WTC11 (cell line): ENCODE measurements around the gene HNRNPM. TPM values are rescaled to one million over a fixed set of nuclear protein-coding genes. Genes with fewer than 3 reads are reported as not detected.

Experiments used
- ATAC-seq: fragments of 200-7000 bp; cut with Tn5 transposase; 2 replicates; pipeline ENCODE4 v1.10.0; 2021; ENCODE audit warnings: mild to moderate bottlenecking, moderate library complexity
- CTCF ChIA-PET: fragments of 300-600 bp; sonication (Branson Sonifier 250); formaldehyde crosslinking; loops from one replicate; lab custom pipeline; 2021; ENCODE audit warnings: antibody characterized with exemption; lab: Charles Lee
- POLR2A ChIA-PET: fragments of 350-600 bp; sonication (Branson Sonifier 250); formaldehyde crosslinking; loops from one replicate; lab custom pipeline; 2021; ENCODE audit warnings: antibody characterized with exemption; lab: Charles Lee
- DNase-seq: peaks from one replicate; pipeline ENCODE4 v3.0.0; 2021; ENCODE audit warnings: low spot score
- H3K27ac Mint-ChIP-seq: 2 replicates; pipeline ENCODE4 v1.8.0; 2021; ENCODE audit warnings: mixed read lengths
- H3K27me3 Mint-ChIP-seq: 2 replicates; pipeline ENCODE4 v1.8.0; 2021; ENCODE audit warnings: low read depth, mild to moderate bottlenecking, moderate library complexity, mixed read lengths
- H3K36me3 Mint-ChIP-seq: 2 replicates; pipeline ENCODE4 v1.8.0; 2021; ENCODE audit warnings: mixed read lengths
- H3K4me1 Mint-ChIP-seq: 2 replicates; pipeline ENCODE4 v1.8.0; 2022; ENCODE audit warnings: mixed read lengths
- H3K4me3 Mint-ChIP-seq: 2 replicates; pipeline ENCODE4 v1.8.0; 2021; ENCODE audit warnings: mild to moderate bottlenecking, moderate library complexity, mixed read lengths
- H3K9me3 Mint-ChIP-seq: 2 replicates; pipeline ENCODE4 v1.8.0; 2021; ENCODE audit warnings: mixed read lengths
- FOXJ3 ChIP-seq: sonication (generic); formaldehyde crosslinking; IDR thresholded peaks from 2 replicates; pipeline ENCODE4 v1.9.0; 2021; ENCODE audit warnings: missing genetic modification reagents, mild to moderate bottlenecking, borderline replicate concordance
- JUN ChIP-seq: sonication (generic); formaldehyde crosslinking; IDR thresholded peaks from 2 replicates; pipeline ENCODE4 v1.8.0; 2023; ENCODE audit warnings: mild to moderate bottlenecking, missing genetic modification reagents
- MAX ChIP-seq: sonication (generic); formaldehyde crosslinking; IDR thresholded peaks from 2 replicates; pipeline ENCODE4 v1.8.0; 2022; ENCODE audit warnings: mild to moderate bottlenecking, missing genetic modification reagents
- MYBL2 ChIP-seq: sonication (generic); formaldehyde crosslinking; IDR thresholded peaks from 2 replicates; pipeline ENCODE4 v1.8.1; 2023; ENCODE audit warnings: mild to moderate bottlenecking, moderate library complexity, missing genetic modification reagents
- NR3C1 ChIP-seq: sonication (generic); formaldehyde crosslinking; conservative IDR thresholded peaks from 2 replicates; pipeline ENCODE4 v1.8.1; 2023; ENCODE audit warnings: low read depth, mild to moderate bottlenecking, missing genetic modification reagents
- PRDM15 ChIP-seq: sonication (generic); formaldehyde crosslinking; IDR thresholded peaks from 2 replicates; pipeline ENCODE4 v1.8.0; 2022; ENCODE audit warnings: missing genetic modification reagents
- PRRX2 ChIP-seq: fragments of 250-450 bp; sonication (Bioruptor Pico); IDR thresholded peaks from 2 replicates; pipeline ENCODE4 v1.8.0; 2021; ENCODE audit warnings: mild to moderate bottlenecking
- TEAD4 ChIP-seq: sonication (generic); formaldehyde crosslinking; IDR thresholded peaks from 2 replicates; pipeline ENCODE4 v1.8.0; 2022; ENCODE audit warnings: mild to moderate bottlenecking, missing genetic modification reagents
- ZNF423 ChIP-seq: fragments of 250-450 bp; sonication (Bioruptor Pico); IDR thresholded peaks from 2 replicates; pipeline ENCODE4 v2.1.2; 2022; ENCODE audit warnings: mild to moderate bottlenecking, moderate library complexity
- ZNF512 ChIP-seq: sonication (generic); formaldehyde crosslinking; IDR thresholded peaks from 2 replicates; pipeline ENCODE4 v1.8.1; 2022; ENCODE audit warnings: missing genetic modification reagents, borderline replicate concordance
- total RNA-seq: library from RNA; stranded (reverse); gene quantifications from 3 replicates; pipeline ENCODE4 v1.2.3, GENCODE V29; 2021
- TF ChIP-seq, protein P1 (sequence below): sonication (generic); formaldehyde crosslinking; IDR thresholded peaks from 2 replicates; pipeline ENCODE4 v1.8.1; 2022; ENCODE audit warnings: low read depth, missing genetic modification reagents, borderline replicate concordance
- TF ChIP-seq, protein P2 (sequence below): sonication (generic); formaldehyde crosslinking; IDR thresholded peaks from 2 replicates; pipeline ENCODE4 v1.8.0; 2023; ENCODE audit warnings: missing genetic modification reagents
- TF ChIP-seq, protein P3 (sequence below): sonication (generic); formaldehyde crosslinking; IDR thresholded peaks from 2 replicates; pipeline ENCODE4 v1.8.0; 2022; ENCODE audit warnings: mild to moderate bottlenecking, missing genetic modification reagents
- TF ChIP-seq, protein P4 (sequence below): sonication (generic); formaldehyde crosslinking; IDR thresholded peaks from 2 replicates; pipeline ENCODE4 v1.8.0; 2022; ENCODE audit warnings: mild to moderate bottlenecking, missing genetic modification reagents

The HNRNPM gene
- total RNA-seq, 1 experiment from 2014 or later = 416 TPM

DNA sequence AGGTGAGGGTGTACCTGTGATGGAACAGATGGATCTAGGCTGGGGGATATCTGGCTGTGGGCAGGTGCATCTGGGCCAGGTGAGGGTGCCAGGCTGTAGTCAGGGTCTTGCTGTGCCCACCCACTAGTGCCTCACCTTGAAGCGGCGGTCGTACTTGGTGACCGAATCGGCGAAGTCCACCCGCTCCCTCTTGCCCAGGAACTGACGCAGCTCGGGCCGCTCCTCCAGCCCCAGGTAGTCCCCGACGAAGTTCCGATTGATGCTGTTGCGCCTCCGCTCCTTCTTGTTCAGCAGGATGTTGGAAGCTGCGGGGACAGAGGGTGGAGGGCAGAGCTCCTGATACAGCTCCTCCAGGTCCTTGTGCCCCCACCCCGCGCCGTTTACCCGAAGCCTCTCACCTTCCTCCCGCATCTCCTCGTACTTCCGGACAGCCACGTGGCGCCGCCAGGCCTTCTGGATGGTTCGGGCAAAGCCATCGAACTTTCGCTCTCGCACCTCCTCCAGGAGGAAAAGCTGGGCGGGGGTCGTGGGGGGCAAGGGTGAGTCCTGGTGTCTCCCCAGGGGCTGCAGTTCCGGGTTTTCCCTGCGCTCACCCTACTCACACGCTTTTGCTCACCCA lies 85.4 kb downstream of the HNRNPM start:
- peaks cover 3% of the 10 kb centered on the region; the same call in 1 of the 2 replicates for H3K36me3 Mint-ChIP-seq
- no peak overlapping the region for H3K4me3 Mint-ChIP-seq
- no peak overlapping the region for H3K27ac Mint-ChIP-seq
- DNase-seq (no peak), ATAC-seq (no peak)
- ChIA-PET POLR2A (no interaction called here), CTCF (interaction anchor here (1.9 kb wide), 2 partner anchors 48 to 56 kb away, joined by 4 to 6 read pairs; no protein-coding TSS in a partner anchor)
- peaks cover 6% of the 10 kb centered on the region for H3K27me3 Mint-ChIP-seq
- no peaks in the 10 kb centered on the region for H3K9me3 Mint-ChIP-seq
- TF ChIP-seq PRDM15 (CRISPR knock-in tag) (peak; percentile 70), FOXJ3 (CRISPR knock-in tag) (no peak)
- H3K4me1 Mint-ChIP-seq = peaks cover 16% of the 10 kb centered on the region

GRCh38 chr19:8531470-8531869 lies 86.7 kb downstream of the HNRNPM start:
- Mint-ChIP-seq H3K36me3 (peaks cover 3% of the 10 kb centered on the region; the same call in 1 of the 2 replicates), H3K4me3 (no peak overlapping the region), H3K27ac (no peak overlapping the region), H3K27me3 (peaks cover 6% of the 10 kb centered on the region), H3K4me1 (peaks cover 16% of the 10 kb centered on the region), H3K9me3 (no peaks in the 10 kb centered on the region)
- ChIA-PET CTCF (interaction anchor here (1.5 to 1.9 kb wide), 3 partner anchors 47 to 54 kb away, joined by 4 to 6 read pairs (median 4); no protein-coding TSS in a partner anchor), POLR2A (no interaction called here)
- TF ChIP-seq, protein P1, sequence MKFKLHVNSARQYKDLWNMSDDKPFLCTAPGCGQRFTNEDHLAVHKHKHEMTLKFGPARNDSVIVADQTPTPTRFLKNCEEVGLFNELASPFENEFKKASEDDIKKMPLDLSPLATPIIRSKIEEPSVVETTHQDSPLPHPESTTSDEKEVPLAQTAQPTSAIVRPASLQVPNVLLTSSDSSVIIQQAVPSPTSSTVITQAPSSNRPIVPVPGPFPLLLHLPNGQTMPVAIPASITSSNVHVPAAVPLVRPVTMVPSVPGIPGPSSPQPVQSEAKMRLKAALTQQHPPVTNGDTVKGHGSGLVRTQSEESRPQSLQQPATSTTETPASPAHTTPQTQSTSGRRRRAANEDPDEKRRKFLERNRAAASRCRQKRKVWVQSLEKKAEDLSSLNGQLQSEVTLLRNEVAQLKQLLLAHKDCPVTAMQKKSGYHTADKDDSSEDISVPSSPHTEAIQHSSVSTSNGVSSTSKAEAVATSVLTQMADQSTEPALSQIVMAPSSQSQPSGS = no peak
- TF ChIP-seq FOXJ3 (CRISPR knock-in tag) = no peak
- no peak for TF ChIP-seq PRRX2 (CRISPR knock-in tag)
- no peak for TF ChIP-seq ZNF423 (CRISPR knock-in tag)
- no peak for TF ChIP-seq NR3C1
- no peak for TF ChIP-seq MAX (CRISPR knock-in tag)
- TF ChIP-seq, protein P2, sequence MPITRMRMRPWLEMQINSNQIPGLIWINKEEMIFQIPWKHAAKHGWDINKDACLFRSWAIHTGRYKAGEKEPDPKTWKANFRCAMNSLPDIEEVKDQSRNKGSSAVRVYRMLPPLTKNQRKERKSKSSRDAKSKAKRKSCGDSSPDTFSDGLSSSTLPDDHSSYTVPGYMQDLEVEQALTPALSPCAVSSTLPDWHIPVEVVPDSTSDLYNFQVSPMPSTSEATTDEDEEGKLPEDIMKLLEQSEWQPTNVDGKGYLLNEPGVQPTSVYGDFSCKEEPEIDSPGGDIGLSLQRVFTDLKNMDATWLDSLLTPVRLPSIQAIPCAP (CRISPR knock-in tag) = no peak
- ATAC-seq = no peak
- DNase-seq = no peak

DNA sequence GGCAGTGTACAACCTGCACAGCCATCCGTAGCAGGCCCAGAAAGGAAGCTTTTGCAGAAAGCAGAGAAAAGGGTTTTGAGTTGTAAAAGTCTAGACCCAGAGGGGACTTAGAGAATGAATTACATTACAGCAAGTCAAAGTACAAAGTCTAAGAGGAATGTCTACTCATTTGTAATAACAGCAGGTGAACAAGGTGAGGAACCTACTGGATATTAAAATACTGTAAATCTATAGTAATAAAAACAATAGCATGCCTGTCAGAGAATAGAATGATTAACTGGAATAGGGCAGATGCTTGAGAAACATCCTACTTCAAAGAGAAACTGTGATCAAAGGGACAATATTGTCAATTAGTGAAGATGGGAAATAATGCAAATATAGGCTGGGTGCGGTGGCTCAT lies 87.5 kb downstream of the HNRNPM start:
- no peak overlapping the region for H3K4me3 Mint-ChIP-seq
- H3K4me1 Mint-ChIP-seq = peaks cover 11% of the 10 kb centered on the region
- H3K36me3 Mint-ChIP-seq = peaks cover 3% of the 10 kb centered on the region; the same call in 1 of the 2 replicates
- DNase-seq (no peak), ATAC-seq (no peak)
- CTCF ChIA-PET = interaction anchor here (0.6 to 1.9 kb wide), 3 partner anchors 17 to 54 kb away, joined by 3 to 4 read pairs (median 4); no protein-coding TSS in a partner anchor
- peaks cover under 1% of the 10 kb centered on the region for H3K27me3 Mint-ChIP-seq
- H3K9me3 Mint-ChIP-seq = no peaks in the 10 kb centered on the region
- POLR2A ChIA-PET = interaction anchor here (0.5 kb wide), 1 partner anchor 387 kb away, joined by 3 read pairs; no protein-coding TSS in a partner anchor
- H3K27ac Mint-ChIP-seq = 0 out of 2 replicates have a peak overlapping the region, but pooled peaks have one; percentile 22
- TF ChIP-seq, protein P3, sequence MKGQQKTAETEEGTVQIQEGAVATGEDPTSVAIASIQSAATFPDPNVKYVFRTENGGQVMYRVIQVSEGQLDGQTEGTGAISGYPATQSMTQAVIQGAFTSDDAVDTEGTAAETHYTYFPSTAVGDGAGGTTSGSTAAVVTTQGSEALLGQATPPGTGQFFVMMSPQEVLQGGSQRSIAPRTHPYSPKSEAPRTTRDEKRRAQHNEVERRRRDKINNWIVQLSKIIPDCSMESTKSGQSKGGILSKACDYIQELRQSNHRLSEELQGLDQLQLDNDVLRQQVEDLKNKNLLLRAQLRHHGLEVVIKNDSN (CRISPR knock-in tag) = no peak
- TF ChIP-seq MYBL2 (no peak), PRDM15 (CRISPR knock-in tag) (no peak), FOXJ3 (CRISPR knock-in tag) (no peak), TEAD4 (CRISPR knock-in tag) (no peak), JUN (CRISPR knock-in tag) (no peak), ZNF512 (no peak)
- TF ChIP-seq, protein P4, sequence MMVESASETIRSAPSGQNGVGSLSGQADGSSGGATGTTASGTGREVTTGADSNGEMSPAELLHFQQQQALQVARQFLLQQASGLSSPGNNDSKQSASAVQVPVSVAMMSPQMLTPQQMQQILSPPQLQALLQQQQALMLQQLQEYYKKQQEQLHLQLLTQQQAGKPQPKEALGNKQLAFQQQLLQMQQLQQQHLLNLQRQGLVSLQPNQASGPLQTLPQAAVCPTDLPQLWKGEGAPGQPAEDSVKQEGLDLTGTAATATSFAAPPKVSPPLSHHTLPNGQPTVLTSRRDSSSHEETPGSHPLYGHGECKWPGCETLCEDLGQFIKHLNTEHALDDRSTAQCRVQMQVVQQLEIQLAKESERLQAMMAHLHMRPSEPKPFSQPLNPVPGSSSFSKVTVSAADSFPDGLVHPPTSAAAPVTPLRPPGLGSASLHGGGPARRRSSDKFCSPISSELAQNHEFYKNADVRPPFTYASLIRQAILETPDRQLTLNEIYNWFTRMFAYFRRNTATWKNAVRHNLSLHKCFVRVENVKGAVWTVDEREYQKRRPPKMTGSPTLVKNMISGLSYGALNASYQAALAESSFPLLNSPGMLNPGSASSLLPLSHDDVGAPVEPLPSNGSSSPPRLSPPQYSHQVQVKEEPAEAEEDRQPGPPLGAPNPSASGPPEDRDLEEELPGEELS = no peak
